ENCODE measurements around the gene PNKD. TPM values are rescaled to one million over a fixed set of nuclear protein-coding genes. Genes with fewer than 3 reads are reported as not detected.

PNKD gene
- total RNA-seq, 1 donor from 2014 or later, result 28.9 TPM

DNA sequence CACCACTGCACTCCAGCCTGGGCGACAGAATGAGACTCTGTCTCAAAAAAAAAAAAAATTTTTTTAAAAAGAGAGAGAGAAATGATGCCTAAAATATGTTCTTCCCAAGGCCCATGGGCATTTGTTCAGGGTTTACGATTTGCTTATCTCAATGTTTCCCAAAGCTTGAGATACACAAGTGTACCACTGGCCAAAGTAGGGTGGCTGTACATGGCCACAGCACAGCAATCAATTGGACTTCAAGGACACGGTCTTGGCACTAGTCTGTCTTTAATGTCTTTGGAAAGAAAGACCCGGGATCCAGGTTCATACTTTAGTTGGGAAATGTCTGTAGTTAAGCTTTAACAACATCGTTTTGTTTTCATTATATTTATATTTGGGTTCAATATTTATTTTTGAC lies 76.9 kb downstream of the PNKD start:
- H3K27ac Mint-ChIP-seq (ENCODE audit: unreplicated experiment), result no peak overlapping the region
- H3K4me3 Mint-ChIP-seq (ENCODE audit: unreplicated experiment), result no peak overlapping the region
- no peak for DNase-seq (ENCODE audit: low spot score)
- peaks cover 5% of the 10 kb centered on the region for H3K36me3 Mint-ChIP-seq (ENCODE audit: low read depth)
- peaks cover 6% of the 10 kb centered on the region for H3K9me3 Mint-ChIP-seq (ENCODE audit: low read depth)
- TF ChIP-seq, protein P1, sequence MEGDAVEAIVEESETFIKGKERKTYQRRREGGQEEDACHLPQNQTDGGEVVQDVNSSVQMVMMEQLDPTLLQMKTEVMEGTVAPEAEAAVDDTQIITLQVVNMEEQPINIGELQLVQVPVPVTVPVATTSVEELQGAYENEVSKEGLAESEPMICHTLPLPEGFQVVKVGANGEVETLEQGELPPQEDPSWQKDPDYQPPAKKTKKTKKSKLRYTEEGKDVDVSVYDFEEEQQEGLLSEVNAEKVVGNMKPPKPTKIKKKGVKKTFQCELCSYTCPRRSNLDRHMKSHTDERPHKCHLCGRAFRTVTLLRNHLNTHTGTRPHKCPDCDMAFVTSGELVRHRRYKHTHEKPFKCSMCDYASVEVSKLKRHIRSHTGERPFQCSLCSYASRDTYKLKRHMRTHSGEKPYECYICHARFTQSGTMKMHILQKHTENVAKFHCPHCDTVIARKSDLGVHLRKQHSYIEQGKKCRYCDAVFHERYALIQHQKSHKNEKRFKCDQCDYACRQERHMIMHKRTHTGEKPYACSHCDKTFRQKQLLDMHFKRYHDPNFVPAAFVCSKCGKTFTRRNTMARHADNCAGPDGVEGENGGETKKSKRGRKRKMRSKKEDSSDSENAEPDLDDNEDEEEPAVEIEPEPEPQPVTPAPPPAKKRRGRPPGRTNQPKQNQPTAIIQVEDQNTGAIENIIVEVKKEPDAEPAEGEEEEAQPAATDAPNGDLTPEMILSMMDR (IDR thresholded peaks at IDR 0.05), result no peak
- H3K27me3 Mint-ChIP-seq (ENCODE audit: low read depth), result no peaks in the 10 kb centered on the region
- peaks cover 29% of the 10 kb centered on the region for H3K4me1 Mint-ChIP-seq (ENCODE audit: low read depth)

DNA sequence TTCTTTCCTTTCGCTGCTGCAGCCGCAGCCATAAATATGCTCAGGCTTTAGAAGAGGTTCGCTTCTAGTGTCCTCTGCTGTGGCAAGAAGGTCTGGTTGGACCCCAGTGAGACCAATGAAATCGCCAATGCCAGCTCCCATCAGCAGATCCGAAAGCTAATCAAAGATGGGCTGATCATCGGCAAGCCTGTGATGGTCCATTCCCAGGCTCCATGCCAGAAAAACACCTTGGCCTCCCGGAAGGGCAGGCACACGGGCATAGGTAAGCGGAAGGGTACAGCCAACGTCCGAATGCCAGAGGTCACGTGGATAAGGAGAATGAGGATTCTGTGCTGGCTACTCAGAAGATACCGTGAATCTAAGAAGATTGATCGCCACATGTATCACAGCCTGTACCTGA lies 83.7 kb downstream of the PNKD start:
- H3K36me3 Mint-ChIP-seq (ENCODE audit: low read depth), result peaks cover 5% of the 10 kb centered on the region

DNA sequence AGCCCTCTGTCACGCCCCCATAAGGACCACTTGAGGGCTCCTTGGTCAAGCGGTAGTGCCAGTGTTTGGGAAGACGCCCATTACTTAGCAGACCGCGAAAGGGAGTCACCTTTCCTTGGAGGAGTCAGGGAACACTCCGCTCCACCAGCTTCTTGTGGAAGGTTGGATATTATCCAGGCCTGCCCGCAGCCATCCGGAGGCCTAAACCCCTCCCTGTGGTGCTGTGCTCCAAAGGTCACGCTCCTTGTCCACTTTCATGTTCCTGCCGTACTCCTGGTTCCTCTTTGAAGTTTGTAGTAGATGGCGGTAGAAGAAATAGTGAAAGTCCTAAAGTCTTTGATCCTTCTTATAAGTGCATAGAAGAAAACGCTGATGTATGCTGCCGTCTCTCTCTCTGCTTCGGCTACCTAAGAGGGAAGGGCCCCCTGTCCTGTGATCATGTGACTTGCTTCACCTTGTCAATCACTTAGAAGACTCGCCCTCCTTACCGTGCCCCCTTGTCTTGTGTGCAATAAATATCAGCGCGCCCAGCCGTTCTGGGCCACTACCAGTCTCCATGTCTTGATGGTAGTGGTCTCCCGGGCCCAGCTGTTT lies 84.6 kb downstream of the PNKD start:
- H3K9me3 Mint-ChIP-seq (ENCODE audit: low read depth), result peaks cover 7% of the 10 kb centered on the region
- no peak overlapping the region for H3K27ac Mint-ChIP-seq (ENCODE audit: unreplicated experiment)
- H3K4me3 Mint-ChIP-seq (ENCODE audit: unreplicated experiment), result no peak overlapping the region
- peaks cover 4% of the 10 kb centered on the region for H3K4me1 Mint-ChIP-seq (ENCODE audit: low read depth)
- TF ChIP-seq, protein P1 (IDR thresholded peaks at IDR 0.05), result no peak
- peaks cover 5% of the 10 kb centered on the region for H3K36me3 Mint-ChIP-seq (ENCODE audit: low read depth)
- no peak for DNase-seq (ENCODE audit: low spot score)
- no peaks in the 10 kb centered on the region for H3K27me3 Mint-ChIP-seq (ENCODE audit: low read depth)

More for the DNA sequence above, 83.7 kb downstream of the PNKD start:
- Mint-ChIP-seq H3K27me3 (ENCODE audit: low read depth) (no peaks in the 10 kb centered on the region), H3K9me3 (ENCODE audit: low read depth) (peaks cover 7% of the 10 kb centered on the region), H3K27ac (ENCODE audit: unreplicated experiment) (no peak overlapping the region), H3K4me3 (ENCODE audit: unreplicated experiment) (no peak overlapping the region), H3K4me1 (ENCODE audit: low read depth) (peaks cover 4% of the 10 kb centered on the region)
- DNase-seq (ENCODE audit: low spot score), result no peak
- TF ChIP-seq, protein P1 (IDR thresholded peaks at IDR 0.05), result no peak

DNA sequence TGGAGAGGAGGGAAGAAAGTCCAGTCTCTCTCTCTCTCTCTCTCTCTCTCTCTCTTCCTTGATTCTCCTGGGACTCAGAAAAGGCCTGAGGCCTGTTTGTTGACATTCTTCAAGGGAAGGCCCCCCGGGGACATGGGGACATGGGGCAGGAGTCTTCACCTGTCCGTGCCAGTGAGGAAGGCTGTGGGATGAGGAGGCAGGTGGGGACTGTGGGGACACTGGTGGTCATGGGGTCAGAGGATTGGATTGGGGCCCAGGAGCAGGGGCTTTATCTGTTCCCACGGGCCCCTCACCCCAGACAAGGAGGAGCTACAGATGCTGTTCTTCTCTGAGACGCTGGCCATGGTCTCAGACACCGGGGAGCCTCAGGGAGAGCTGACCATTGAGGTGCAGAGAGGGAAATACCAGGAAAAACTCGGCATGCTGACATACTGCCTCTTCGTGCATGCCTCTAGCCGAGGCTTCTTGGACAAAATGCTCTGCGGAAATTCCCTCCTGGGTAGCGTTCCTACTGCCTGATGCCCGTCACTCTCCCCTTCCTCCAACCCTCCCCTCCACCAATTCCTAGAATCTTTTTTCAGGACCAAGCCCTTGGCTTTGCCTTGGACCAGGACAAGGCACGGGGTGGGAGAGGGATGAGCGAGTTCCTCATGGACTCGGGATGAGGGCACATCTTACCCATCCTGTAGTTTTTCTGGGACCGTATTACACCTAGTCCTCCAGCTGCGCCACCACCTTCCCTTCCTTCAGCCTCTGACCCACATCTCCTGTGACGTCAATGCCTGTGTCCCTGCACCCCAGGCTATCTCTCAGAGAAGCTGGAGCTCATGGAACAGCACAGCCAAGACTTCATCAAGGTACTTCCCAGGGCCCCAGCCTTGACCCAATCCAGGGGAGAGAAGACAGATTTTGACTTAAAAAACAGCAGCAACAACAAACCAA lies 87.2 kb downstream of the PNKD start:
- H3K4me1 Mint-ChIP-seq (ENCODE audit: low read depth), result peaks cover 4% of the 10 kb centered on the region
- no peak overlapping the region for H3K4me3 Mint-ChIP-seq (ENCODE audit: unreplicated experiment)
- no peak for DNase-seq (ENCODE audit: low spot score)
- no peaks in the 10 kb centered on the region for H3K27me3 Mint-ChIP-seq (ENCODE audit: low read depth)
- H3K9me3 Mint-ChIP-seq (ENCODE audit: low read depth), result no peaks in the 10 kb centered on the region
- H3K36me3 Mint-ChIP-seq (ENCODE audit: low read depth), result no peaks in the 10 kb centered on the region
- H3K27ac Mint-ChIP-seq (ENCODE audit: unreplicated experiment), result peak overlapping the region; percentile 74
- TF ChIP-seq, protein P1 (IDR thresholded peaks at IDR 0.05), result no peak

GRCh38 chr2:218360453-218360852 lies 90.1 kb downstream of the PNKD start:
- peaks cover 4% of the 10 kb centered on the region for H3K4me1 Mint-ChIP-seq (ENCODE audit: low read depth)
- TF ChIP-seq, protein P1 (IDR thresholded peaks at IDR 0.05), result no peak
- H3K27me3 Mint-ChIP-seq (ENCODE audit: low read depth), result no peaks in the 10 kb centered on the region
- H3K27ac Mint-ChIP-seq (ENCODE audit: unreplicated experiment), result no peak overlapping the region
- H3K9me3 Mint-ChIP-seq (ENCODE audit: low read depth), result no peaks in the 10 kb centered on the region
- H3K36me3 Mint-ChIP-seq (ENCODE audit: low read depth), result no peaks in the 10 kb centered on the region
- DNase-seq (ENCODE audit: low spot score), result no peak
- H3K4me3 Mint-ChIP-seq (ENCODE audit: unreplicated experiment), result no peak overlapping the region
